Measurements from ENCODE around the gene LRMDA. TPM values are rescaled to one million over a fixed set of nuclear protein-coding genes. Genes with fewer than 3 reads are reported as not detected.

Gene LRMDA
- total and polyA plus RNA-seq, 4 donors: 12.1 to 40.8 (median 21.6) TPM

DNA sequence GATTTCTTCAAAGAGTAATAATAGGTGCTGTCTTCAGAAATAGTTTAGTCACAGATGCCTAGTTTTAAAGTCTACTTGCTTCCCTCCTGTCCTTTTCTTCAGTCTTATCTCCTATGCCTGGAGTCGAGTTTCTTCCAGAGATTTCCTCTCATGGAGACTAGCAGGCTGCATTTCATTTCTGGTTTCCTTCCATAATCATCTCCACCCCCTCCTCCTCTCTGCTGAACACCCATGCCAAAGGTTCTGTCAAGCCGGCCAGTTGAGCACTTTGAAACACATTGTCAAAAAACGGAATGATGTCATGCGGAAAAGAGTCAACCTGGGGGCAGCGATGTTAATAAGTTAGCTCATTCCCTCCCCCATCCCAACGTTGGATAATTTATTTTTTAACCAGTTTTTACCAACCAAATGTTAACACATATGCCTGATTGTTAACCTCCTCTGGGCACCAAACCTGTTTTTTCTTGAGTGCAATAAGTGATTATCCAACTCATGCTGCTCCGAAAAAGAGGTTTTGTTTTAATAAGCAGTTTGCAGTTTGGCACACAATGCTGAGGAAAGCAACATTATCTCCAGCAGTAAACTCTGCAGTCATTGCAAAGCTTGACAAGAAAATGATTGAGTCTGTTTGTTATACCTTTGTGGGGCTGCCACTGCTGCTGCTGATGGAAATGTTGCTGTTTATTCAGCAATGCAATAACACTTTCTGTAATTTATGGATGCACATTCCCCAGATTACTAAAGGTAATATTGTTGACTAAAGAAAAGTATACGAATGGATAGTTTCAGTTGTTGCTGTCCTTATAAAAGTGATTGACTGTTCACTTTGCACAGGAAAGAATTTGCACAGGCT lies 161.6 kb downstream of the LRMDA start:
- Histone ChIP-seq H3K36me3 (ENCODE audit: control insufficient read depth in 4 of 4, insufficient read depth in 4 of 4, low read length in 4 of 4) (no peaks in the 10 kb centered on the region), H3K4me3 (no peak overlapping the region), H3K9ac (ENCODE audit: insufficient read depth in 1 of 2, low read length in 2 of 2) (no peak overlapping the region), H3K4me1 (ENCODE audit: control insufficient read depth in 5 of 5, insufficient read depth in 5 of 5, low read length in 5 of 5) (peaks cover 0 to 34% (median 19%) of the 10 kb centered on the region in 5 donors), H3K27ac (ENCODE audit: low read depth in 1 of 2, low read length in 1 of 2) (no peak overlapping the region), H3K27me3 (ENCODE audit: control insufficient read depth in 3 of 3, insufficient read depth in 3 of 3, low read length in 2 of 3) (no peaks in the 10 kb centered on the region), H3K9me3 (ENCODE audit: control insufficient read depth in 4 of 4, insufficient read depth in 3 of 4, low read length in 3 of 4) (no peaks in the 10 kb centered on the region)
- ATAC-seq (ENCODE audit: insufficient read depth, low FRiP score) (no peak), DNase-seq (peak; percentile 32 to 83 (median 73))
- TF ChIP-seq, protein P1, sequence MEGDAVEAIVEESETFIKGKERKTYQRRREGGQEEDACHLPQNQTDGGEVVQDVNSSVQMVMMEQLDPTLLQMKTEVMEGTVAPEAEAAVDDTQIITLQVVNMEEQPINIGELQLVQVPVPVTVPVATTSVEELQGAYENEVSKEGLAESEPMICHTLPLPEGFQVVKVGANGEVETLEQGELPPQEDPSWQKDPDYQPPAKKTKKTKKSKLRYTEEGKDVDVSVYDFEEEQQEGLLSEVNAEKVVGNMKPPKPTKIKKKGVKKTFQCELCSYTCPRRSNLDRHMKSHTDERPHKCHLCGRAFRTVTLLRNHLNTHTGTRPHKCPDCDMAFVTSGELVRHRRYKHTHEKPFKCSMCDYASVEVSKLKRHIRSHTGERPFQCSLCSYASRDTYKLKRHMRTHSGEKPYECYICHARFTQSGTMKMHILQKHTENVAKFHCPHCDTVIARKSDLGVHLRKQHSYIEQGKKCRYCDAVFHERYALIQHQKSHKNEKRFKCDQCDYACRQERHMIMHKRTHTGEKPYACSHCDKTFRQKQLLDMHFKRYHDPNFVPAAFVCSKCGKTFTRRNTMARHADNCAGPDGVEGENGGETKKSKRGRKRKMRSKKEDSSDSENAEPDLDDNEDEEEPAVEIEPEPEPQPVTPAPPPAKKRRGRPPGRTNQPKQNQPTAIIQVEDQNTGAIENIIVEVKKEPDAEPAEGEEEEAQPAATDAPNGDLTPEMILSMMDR (IDR thresholded peaks at IDR 0.05; ENCODE audit: control extremely low read depth, extremely low read depth): no peak
- WGBS, 2 donors: 49 to 72% methylated on average over 8 of the region's 8 CpGs

DNA sequence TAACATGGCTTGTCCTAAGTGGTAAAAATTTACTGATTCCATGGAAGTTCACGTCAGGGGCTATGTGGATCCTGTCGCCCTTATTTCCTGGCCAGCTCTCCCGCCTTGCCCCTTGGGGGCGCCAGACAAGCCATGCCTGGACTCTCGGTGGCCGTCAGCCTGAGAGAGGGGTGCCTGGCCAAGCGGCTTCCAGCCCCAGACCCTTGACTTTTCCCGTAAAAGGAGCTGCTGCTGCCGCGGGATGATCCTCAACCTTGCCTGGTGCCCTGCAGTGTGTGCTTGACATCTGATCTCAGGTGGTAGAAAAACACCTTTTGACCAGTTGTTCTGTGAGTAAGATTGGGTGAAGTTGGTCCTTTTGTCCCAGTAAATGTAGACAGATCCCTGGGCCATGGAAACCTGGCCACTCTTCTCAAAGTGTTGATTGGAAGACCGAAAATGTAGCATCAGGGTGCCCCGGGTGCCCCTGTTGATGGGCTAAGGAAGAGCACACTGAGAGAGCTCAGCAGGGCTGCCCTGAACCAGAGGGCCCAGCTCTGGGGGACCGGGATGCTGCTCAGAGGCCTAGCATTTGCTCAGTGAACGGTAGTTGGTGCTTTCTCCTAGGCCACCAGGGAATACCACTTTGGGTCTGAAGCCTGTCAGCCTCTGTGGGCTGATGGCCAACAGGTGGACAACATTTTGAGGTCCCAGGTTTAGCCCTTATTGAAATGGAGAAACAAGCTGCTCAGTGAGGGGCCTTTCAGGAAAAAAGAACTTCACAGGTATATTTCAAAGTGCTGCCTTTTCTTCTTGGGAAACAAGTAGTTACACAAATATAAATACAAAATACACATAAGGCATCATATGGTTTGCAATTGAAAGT lies 162.5 kb downstream of the LRMDA start:
- Histone ChIP-seq H3K36me3 (ENCODE audit: control insufficient read depth in 4 of 4, insufficient read depth in 4 of 4, low read length in 4 of 4) (no peaks in the 10 kb centered on the region), H3K4me1 (ENCODE audit: control insufficient read depth in 5 of 5, insufficient read depth in 5 of 5, low read length in 5 of 5) (peaks cover 0 to 37% (median 19%) of the 10 kb centered on the region in 5 donors), H3K4me3 (no peak overlapping the region), H3K9me3 (ENCODE audit: control insufficient read depth in 4 of 4, insufficient read depth in 3 of 4, low read length in 3 of 4) (no peaks in the 10 kb centered on the region), H3K27ac (ENCODE audit: low read depth in 1 of 2, low read length in 1 of 2) (no peak overlapping the region), H3K27me3 (ENCODE audit: control insufficient read depth in 3 of 3, insufficient read depth in 3 of 3, low read length in 2 of 3) (no peaks in the 10 kb centered on the region), H3K9ac (ENCODE audit: insufficient read depth in 1 of 2, low read length in 2 of 2) (no peak overlapping the region)
- TF ChIP-seq, protein P1 (IDR thresholded peaks at IDR 0.05; ENCODE audit: control extremely low read depth, extremely low read depth): no peak
- ATAC-seq (ENCODE audit: insufficient read depth, low FRiP score) (no peak), DNase-seq (no peak)
- 92 to 95% methylated on average over 14 of the region's 14 CpGs for WGBS, 2 donors

GRCh38 chr10:75596930-75597620 lies 165.7 kb downstream of the LRMDA start:
- Histone ChIP-seq H3K27ac (ENCODE audit: low read depth in 1 of 2, low read length in 1 of 2) (no peak overlapping the region), H3K4me3 (no peak overlapping the region), H3K9ac (ENCODE audit: insufficient read depth in 1 of 2, low read length in 2 of 2) (no peak overlapping the region), H3K27me3 (ENCODE audit: control insufficient read depth in 3 of 3, insufficient read depth in 3 of 3, low read length in 2 of 3) (no peaks in the 10 kb centered on the region), H3K9me3 (ENCODE audit: control insufficient read depth in 4 of 4, insufficient read depth in 3 of 4, low read length in 3 of 4) (no peaks in the 10 kb centered on the region), H3K4me1 (ENCODE audit: control insufficient read depth in 5 of 5, insufficient read depth in 5 of 5, low read length in 5 of 5) (peaks cover 5 to 32% (median 19%) of the 10 kb centered on the region in 5 donors), H3K36me3 (ENCODE audit: control insufficient read depth in 4 of 4, insufficient read depth in 4 of 4, low read length in 4 of 4) (no peaks in the 10 kb centered on the region)
- DNase-seq (no peak), ATAC-seq (ENCODE audit: insufficient read depth, low FRiP score) (no peak)
- TF ChIP-seq, protein P1 (IDR thresholded peaks at IDR 0.05; ENCODE audit: control extremely low read depth, extremely low read depth): no peak
- WGBS, 2 donors: 77 to 87% methylated on average over 6 of the region's 6 CpGs

Measured in lung (tissue), 12 donors.